Right lobe of liver (tissue), 6 donors: Measurements from ENCODE around the gene KCNN3. TPM values are rescaled to one million over a fixed set of nuclear protein-coding genes. Genes with fewer than 3 reads are reported as not detected.

Experiments
- ATAC-seq, 4 donors: fragments of 200-7000 bp; cut with Tn5 transposase; one replicate each; pipeline ENCODE4 v1.9.1; 2020; ENCODE audit warnings: mild to moderate bottlenecking in 4 of 4, moderate library complexity in 4 of 4
- DNase-seq, 3 donors: peaks; one replicate each; pipeline ENCODE4 v3.0.0-alpha.2; 2020
- H3K27ac ChIP-seq, 3 donors: fragments of 200-600 bp; one replicate each; pipeline ENCODE4 v1.8.0; 2022
- H3K27me3 ChIP-seq, 2 donors: fragments of 200-600 bp; one replicate each; pipeline ENCODE4 v1.8.0; 2022
- H3K36me3 ChIP-seq, 4 donors: fragments of 200-600 bp; sonication (generic) in 1 of 4; one replicate each; pipeline versions ENCODE4 v1.5.1 to v1.8.0; 2017 to 2022; ENCODE audit warnings: control low read depth in 1 of 4
- H3K4me1 ChIP-seq, 4 donors: fragments of 200-600 bp; sonication (generic) in 1 of 4; one replicate each; pipeline versions ENCODE4 v1.5.1 to v1.8.0; 2017 to 2022; ENCODE audit warnings: control low read depth in 1 of 4
- H3K4me3 ChIP-seq, 3 donors: fragments of 200-600 bp; one replicate each; pipeline ENCODE4 v1.8.0; 2022
- H3K9me3 ChIP-seq, 4 donors: fragments of 200-600 bp; sonication (generic) in 1 of 4; one replicate each; pipeline versions ENCODE4 v1.5.1 to v1.8.0; 2017 to 2022; ENCODE audit warnings: control low read depth in 1 of 4
- POLR2A ChIP-seq: fragments of 450-650 bp; IDR thresholded peaks from one replicate; pipeline ENCODE4 v1.6.1; 2017; ENCODE audit warnings: antibody characterized with exemption, mild to moderate bottlenecking
- WGBS: methylation state at CpG from one replicate; pipeline ENCODE4 v1.1.6; 2018; ENCODE audit warnings: low coverage, low lambda C conversion rate; ENCODE audit not compliant: insufficient coverage; ENCODE audit errors: missing lambda C conversion rate; 5-methylcytosine and 5-hydroxymethylcytosine counted together
- intact Hi-C, 2 donors: fragments of 100-400 bp; cut with DNase I; formaldehyde crosslinking; loops; one replicate each; pipeline versions ENCODE4 v1.11.2 to v1.14.1; 2022
- total RNA-seq, 6 experiments: library from RNA; depleted of rRNA in 2 of 6; stranded (reverse); fragments of >200 nt in 2 of 6; fragmentation: NEBNext Ultra II Directional in 3 of 6; extraction: Animal tissue kit (Norgen Biotek cat#: 25700) in 3 of 6; gene quantifications; one replicate each; pipeline versions ENCODE4 v1.1.0 to v1.2.4, GENCODE V29; 2016 to 2023
- TF ChIP-seq, protein P1 (sequence below), 4 donors: fragments of 200-600 bp in 3 of 4; fragments of 450-650 bp in 1 of 4; IDR thresholded peaks; one replicate each; pipeline versions ENCODE4 v1.5.1 to v1.8.0; 2016 to 2022; ENCODE audit warnings: antibody characterized with exemption in 4 of 4, mild to moderate bottlenecking in 2 of 4
- donor health status: DM: no; HTN: yes; CAD: no.
- donor health status: DM: no; HTN: no; CAD: no.
- donor health status: DM: no; HTN: no; CAD: no.
- donor health status: DM: no; HTN: yes; CAD: no.
- donor health status: DM: no; HTN: yes; CAD: no.

Gene KCNN3
- total RNA-seq, 6 experiments from 2014 or later: 0.15 to 0.64 (median 0.32) TPM

DNA sequence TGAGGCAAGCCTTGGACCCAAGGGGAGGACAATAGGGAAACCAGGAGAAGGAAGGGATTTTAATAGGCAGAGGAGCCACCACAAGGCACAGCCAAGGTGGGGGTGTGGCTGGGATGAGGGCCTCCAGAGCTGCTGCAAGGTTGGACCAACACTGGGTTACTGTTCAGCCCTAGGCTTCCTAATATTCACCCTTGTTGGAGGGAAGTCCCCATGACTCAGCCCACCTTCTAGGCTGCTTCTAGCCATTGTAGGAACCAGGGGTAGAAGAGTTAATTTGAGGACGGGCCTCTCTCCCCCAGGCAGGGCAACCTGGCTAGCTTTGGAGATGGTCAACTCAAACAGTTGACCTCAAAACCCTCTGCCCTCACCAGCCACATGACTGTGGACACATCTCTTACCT lies 59.5 kb downstream of the KCNN3 start:
- Histone ChIP-seq H3K27ac (no peak overlapping the region), H3K4me3 (no peak overlapping the region), H3K4me1 (no peaks in the 10 kb centered on the region), H3K9me3 (no peaks in the 10 kb centered on the region), H3K36me3 (no peaks in the 10 kb centered on the region), H3K27me3 (no peaks in the 10 kb centered on the region)
- DNase-seq (no peak), ATAC-seq (no peak)
- TF ChIP-seq, protein P1, sequence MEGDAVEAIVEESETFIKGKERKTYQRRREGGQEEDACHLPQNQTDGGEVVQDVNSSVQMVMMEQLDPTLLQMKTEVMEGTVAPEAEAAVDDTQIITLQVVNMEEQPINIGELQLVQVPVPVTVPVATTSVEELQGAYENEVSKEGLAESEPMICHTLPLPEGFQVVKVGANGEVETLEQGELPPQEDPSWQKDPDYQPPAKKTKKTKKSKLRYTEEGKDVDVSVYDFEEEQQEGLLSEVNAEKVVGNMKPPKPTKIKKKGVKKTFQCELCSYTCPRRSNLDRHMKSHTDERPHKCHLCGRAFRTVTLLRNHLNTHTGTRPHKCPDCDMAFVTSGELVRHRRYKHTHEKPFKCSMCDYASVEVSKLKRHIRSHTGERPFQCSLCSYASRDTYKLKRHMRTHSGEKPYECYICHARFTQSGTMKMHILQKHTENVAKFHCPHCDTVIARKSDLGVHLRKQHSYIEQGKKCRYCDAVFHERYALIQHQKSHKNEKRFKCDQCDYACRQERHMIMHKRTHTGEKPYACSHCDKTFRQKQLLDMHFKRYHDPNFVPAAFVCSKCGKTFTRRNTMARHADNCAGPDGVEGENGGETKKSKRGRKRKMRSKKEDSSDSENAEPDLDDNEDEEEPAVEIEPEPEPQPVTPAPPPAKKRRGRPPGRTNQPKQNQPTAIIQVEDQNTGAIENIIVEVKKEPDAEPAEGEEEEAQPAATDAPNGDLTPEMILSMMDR (IDR thresholded peaks at IDR 0.05): no peak
- TF ChIP-seq POLR2A: no peak
- intact Hi-C loops: no loop called here
- WGBS: no CpG with 5 or more reads among the region's 1 CpG

DNA sequence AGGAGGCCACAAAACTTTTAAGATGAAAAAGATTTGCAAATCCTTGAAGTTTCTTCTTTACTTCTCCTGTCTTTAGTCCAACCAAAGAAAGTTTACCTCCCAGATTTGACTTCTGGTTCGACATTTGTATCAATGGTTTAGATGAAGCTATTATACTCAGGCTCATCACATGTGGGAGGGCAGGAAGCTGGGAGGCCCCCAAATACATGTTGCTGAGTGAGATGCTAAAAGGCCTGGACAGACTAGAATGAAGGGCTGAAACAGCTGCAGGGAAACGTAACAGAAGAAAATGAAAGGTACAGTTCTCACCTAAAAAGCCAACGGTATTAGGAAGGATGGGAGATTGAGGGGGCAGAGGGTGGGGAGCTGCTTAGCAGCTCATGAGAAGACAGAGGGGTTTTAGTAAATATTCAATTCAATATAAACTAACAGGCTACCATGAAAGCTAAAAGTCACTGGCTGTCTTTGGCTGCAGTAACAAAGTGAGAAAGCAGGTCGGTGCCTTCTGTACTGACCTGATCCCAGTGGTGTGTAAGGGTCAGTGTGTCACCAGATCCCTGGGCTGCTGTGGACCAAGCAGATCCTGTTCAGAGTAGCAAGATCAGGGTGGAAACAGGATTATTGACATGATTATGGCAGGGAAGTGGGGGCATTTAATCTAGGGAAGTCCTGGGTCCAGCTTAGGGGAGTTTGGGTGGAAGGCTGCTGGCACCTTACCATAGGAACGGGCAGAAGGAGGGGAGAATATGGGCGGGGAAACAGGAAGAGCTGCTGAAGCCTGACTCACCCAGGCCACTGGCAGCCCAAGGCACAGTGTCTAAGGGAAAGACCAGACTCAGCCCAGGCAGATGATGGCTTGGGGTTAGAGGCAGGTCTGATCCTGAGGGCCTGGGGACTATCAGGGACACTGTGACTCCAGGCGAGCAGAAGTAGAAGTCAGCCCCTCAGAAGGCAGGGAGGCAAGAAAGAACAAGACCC lies 60.4 kb downstream of the KCNN3 start:
- Histone ChIP-seq H3K4me3 (no peak overlapping the region), H3K9me3 (no peaks in the 10 kb centered on the region), H3K27ac (no peak overlapping the region), H3K36me3 (no peaks in the 10 kb centered on the region), H3K27me3 (no peaks in the 10 kb centered on the region), H3K4me1 (no peaks in the 10 kb centered on the region)
- no peak for TF ChIP-seq POLR2A
- TF ChIP-seq, protein P1 (IDR thresholded peaks at IDR 0.05): no peak
- no peak for DNase-seq
- intact Hi-C loops: no loop called here
- 53% methylated on average over 5 of the region's 7 CpGs for WGBS
- ATAC-seq: peak in 3 of 4 donors; percentile 24 to 54 (median 32)

DNA sequence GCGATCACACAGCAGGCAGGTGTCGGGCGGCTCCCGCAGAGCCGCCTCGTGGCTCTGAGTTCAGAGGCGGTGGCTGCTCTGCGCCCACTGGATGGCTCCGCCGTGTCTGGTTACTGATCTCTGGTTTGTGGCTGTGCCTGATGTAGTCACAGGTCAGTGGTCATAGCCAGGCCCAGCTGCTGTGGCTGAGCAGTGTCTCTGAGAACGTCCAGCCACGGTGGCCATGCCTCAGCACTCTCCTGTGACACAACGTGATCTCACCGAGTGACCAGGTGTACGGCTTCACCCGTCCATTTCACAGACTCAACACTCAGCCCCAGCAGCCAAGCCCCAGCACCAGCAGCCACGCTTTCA lies 61.2 kb downstream of the KCNN3 start:
- TF ChIP-seq, protein P1 (IDR thresholded peaks at IDR 0.05): no peak
- TF ChIP-seq POLR2A: no peak
- Histone ChIP-seq H3K27ac (no peak overlapping the region), H3K9me3 (no peaks in the 10 kb centered on the region), H3K4me1 (no peaks in the 10 kb centered on the region), H3K4me3 (no peak overlapping the region), H3K36me3 (no peaks in the 10 kb centered on the region), H3K27me3 (no peaks in the 10 kb centered on the region)
- ATAC-seq (no peak), DNase-seq (no peak)
- WGBS: no CpG with 5 or more reads among the region's 17 CpGs
- intact Hi-C loops: no loop called here

DNA sequence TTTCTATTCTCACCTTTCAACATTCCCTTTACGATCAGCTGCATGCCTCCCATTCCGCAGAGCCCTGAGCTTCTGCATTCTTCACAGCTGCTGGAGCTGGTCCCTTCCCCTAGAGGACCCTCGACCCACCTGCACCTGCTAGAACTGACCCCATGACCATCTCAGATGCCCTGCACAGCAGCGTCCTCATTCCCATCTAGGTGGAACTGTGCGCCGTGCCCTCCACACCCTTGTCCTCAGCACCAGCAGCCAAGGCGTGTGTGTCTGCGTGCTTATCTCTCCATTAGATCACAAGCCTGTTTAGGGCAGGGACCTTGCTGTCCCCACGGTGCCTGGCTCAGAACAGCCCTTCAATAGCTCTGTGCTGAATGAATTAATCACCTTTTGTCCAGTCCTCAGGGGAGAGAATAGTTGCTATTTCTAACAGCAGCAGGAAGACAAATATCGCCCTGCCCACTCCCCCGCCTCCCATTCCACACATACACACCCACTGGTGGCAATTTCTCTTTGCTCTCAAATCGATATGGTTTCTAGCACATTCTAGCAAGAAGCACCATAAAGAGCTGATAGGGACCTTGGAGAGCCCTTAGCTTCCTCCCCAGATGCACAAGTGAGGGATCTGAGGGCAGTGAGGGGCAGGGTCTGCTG lies 61.7 kb downstream of the KCNN3 start:
- intact Hi-C loops: no loop called here
- no peaks in the 10 kb centered on the region for H3K27me3 ChIP-seq
- no peaks in the 10 kb centered on the region for H3K4me1 ChIP-seq
- H3K4me3 ChIP-seq: no peak overlapping the region
- ATAC-seq: no peak
- TF ChIP-seq, protein P1 (IDR thresholded peaks at IDR 0.05): no peak
- no peak for TF ChIP-seq POLR2A
- no peak for DNase-seq
- no peaks in the 10 kb centered on the region for H3K36me3 ChIP-seq
- WGBS: 76% methylated on average over 5 of the region's 12 CpGs
- H3K9me3 ChIP-seq: no peaks in the 10 kb centered on the region
- no peak overlapping the region for H3K27ac ChIP-seq
